Stimulated activated CD4-positive, alpha-beta T cell treated with anti-CD3 and anti-CD28 coated beads, Interleukin-1b, Interleukin-23, amount 100 ng/mL, for 48 hours (primary cell): ENCODE results near the gene AFAP1L2.

ENCODE experiments used
- DNase-seq: peaks from one replicate; pipeline ENCODE4 v3.0.0-alpha.2; 2020

AFAP1L2 gene

GRCh38 chr10:114404171-114405010 lies at the start of gene AFAP1L2:
AFAP1L2 (minus strand) TSS chr10:114404502; CDS start chr10:114404455, 47 bp downstream.
- DNase-seq: no peak

- DNase-seq: no peak
Measured at GRCh38 chr10:114453576-114453975, 49.3 kb upstream of the AFAP1L2 start.

GRCh38 chr10:114448897-114449296 lies 44.6 kb upstream of the AFAP1L2 start:
- no peak for DNase-seq

GRCh38 chr10:114445332-114445731 lies 41.0 kb upstream of the AFAP1L2 start:
- DNase-seq: no peak

- no peak for DNase-seq
Measured at GRCh38 chr10:114444819-114445218, 40.5 kb upstream of the AFAP1L2 start.

GRCh38 chr10:114442091-114442630 lies 37.9 kb upstream of the AFAP1L2 start:
- no peak for DNase-seq

GRCh38 chr10:114441107-114441506 lies 36.8 kb upstream of the AFAP1L2 start:
- DNase-seq: no peak

GRCh38 chr10:114437473-114438292 lies 33.4 kb upstream of the AFAP1L2 start:
- no peak for DNase-seq

- no peak for DNase-seq
Measured at GRCh38 chr10:114436941-114437340, 32.6 kb upstream of the AFAP1L2 start.

GRCh38 chr10:114432566-114433093 lies 28.3 kb upstream of the AFAP1L2 start:
- DNase-seq: no peak

GRCh38 chr10:114431414-114432135 lies 27.3 kb upstream of the AFAP1L2 start:
- DNase-seq: no peak

GRCh38 chr10:114430688-114431413 lies 26.5 kb upstream of the AFAP1L2 start:
- no peak for DNase-seq

- DNase-seq: no peak
Measured at GRCh38 chr10:114429581-114430335, 25.5 kb upstream of the AFAP1L2 start.

- no peak for DNase-seq
Measured at GRCh38 chr10:114427124-114427852, 23.0 kb upstream of the AFAP1L2 start.

- DNase-seq: no peak
Measured at GRCh38 chr10:114426476-114426875, 22.2 kb upstream of the AFAP1L2 start.

- no peak for DNase-seq
Measured at GRCh38 chr10:114420811-114421485, 16.6 kb upstream of the AFAP1L2 start.

GRCh38 chr10:114418109-114418508 lies 13.8 kb upstream of the AFAP1L2 start:
- DNase-seq: no peak

- DNase-seq: no peak
Measured at GRCh38 chr10:114412907-114413797, 8.8 kb upstream of the AFAP1L2 start.

- DNase-seq: no peak
Measured at GRCh38 chr10:114408968-114409444, 4.7 kb upstream of the AFAP1L2 start.
